Measurements from ENCODE around the gene MEF2A. TPM values are rescaled to one million over a fixed set of nuclear protein-coding genes. Genes with fewer than 3 reads are reported as not detected.
A peak's percentile ranks its signal among the peaks of the same experiment; 100 is the strongest.

The MEF2A gene
- total and polyA plus RNA-seq, 9 of the 15 experiments (the other 6 are each of a cell fraction or from before 2014, with no cell fraction given) = 1.6 to 18.7 (median 8.7) TPM

- BruUV-seq (replicated peaks) = no TSS peak
- CTCF ChIA-PET (ENCODE audit: low intra/inter-chr PET ratio) = no interaction called here
- intact Hi-C loops (cut with micrococcal nuclease) (no loop called here), in situ Hi-C loops (cut with MboI) (no loop called here)
- TF ChIP-seq CEBPG (CRISPR knock-in tag; IDR thresholded peaks at IDR 0.05) = no peak
- TF ChIP-seq CEBPG (tag; conservative IDR thresholded peaks at IDR 0.05 in 1 of 2, IDR thresholded peaks at IDR 0.05 in 1 of 2) = 0 out of 4 replicates have a peak, but pooled peaks have one; percentile 39 to 41
- no peak for TF ChIP-seq ELK3 (CRISPR knock-in tag; IDR thresholded peaks at IDR 0.05)
- peak; percentile 78 for TF ChIP-seq ZNF263 (CRISPR knock-in tag; IDR thresholded peaks at IDR 0.05; ENCODE audit: borderline replicate concordance)
- no peak for ATAC-seq
- 5% methylated on average over 3 of the region's 3 CpGs for WGBS (ENCODE audit: insufficient coverage, low coverage, missing lambda C conversion rate)
- H3K36me3 ChIP-seq (ENCODE audit: control insufficient read depth, insufficient read depth, low read length) = no peaks in the 10 kb centered on the region
- H2AFZ ChIP-seq (ENCODE audit: low read depth, low read length) = no peak overlapping the region
- H3K4me3 ChIP-seq = no peak overlapping the region
- H4K20me1 ChIP-seq (replicated peaks; ENCODE audit: control insufficient read depth, insufficient read depth, low read length) = no peaks in the 10 kb centered on the region; the same call in 1 of the 2 replicates
- H3K4me2 ChIP-seq (ENCODE audit: insufficient read depth, low read length) = no peak overlapping the region
- DNase-seq (ENCODE audit: extremely low read depth in 1 of 4, low spot score in 3 of 4) = no peak
- H3K9me1 ChIP-seq (ENCODE audit: control insufficient read depth, insufficient read depth, low read length) = no peaks in the 10 kb centered on the region
- H3K9ac ChIP-seq (ENCODE audit: insufficient read depth in 1 of 2, low read depth in 2 of 2, low read length in 2 of 2) = no peak overlapping the region
- no peaks in the 10 kb centered on the region for H3K9me3 ChIP-seq (replicated peaks; ENCODE audit: control insufficient read depth, insufficient read depth, low read depth, low read length)
- no peak overlapping the region for H3K27ac ChIP-seq (ENCODE audit: extremely low read depth, low read depth, low read length)
- H3K4me1 ChIP-seq (replicated peaks in 1 of 2; ENCODE audit: control insufficient read depth in 2 of 2, insufficient read depth in 2 of 2, low read length in 2 of 2) = no peaks in the 10 kb centered on the region
- POLR2A ChIA-PET = no interaction called here
- peaks cover 0 to 23% of the 10 kb centered on the region in 2 experiments for H3K27me3 ChIP-seq (ENCODE audit: control insufficient read depth in 2 of 2, insufficient read depth in 2 of 2, low read length in 2 of 2)
- no peak for FAIRE-seq
- H3K79me2 ChIP-seq (ENCODE audit: control insufficient read depth, insufficient read depth, low read length) = no peaks in the 10 kb centered on the region
These were observed 155.5 kb downstream of the MEF2A start for GRCh38 chr15:99721104-99721778.

Data from K562 (cell line).